ENCODE results near the gene PSMB1. TPM values are rescaled to one million over a fixed set of nuclear protein-coding genes. Genes with fewer than 3 reads are reported as not detected.

PSMB1 gene
- total and polyA plus RNA-seq, 9 of the 15 experiments (the other 6 are each of a cell fraction or from before 2014, with no cell fraction given), result 447 to 2,953 (median 884) TPM

DNA sequence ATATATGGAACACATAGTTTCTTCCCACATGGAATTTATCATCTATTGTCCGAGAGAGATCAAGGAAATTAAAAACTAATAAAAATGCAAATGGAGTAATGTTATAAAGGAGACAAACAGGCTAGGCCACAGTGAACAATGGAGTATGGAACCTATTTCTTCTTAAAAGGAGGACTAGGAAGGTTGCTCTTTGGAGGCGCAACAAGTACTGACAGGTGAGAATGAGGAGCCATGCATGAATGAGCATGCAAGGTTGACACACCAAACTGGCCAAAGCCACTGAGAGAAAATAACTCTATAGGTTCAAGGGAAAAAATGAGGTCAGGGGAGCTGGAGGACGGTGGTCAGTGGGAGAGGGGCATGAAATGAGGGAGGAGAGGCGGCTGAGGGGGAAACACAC lies 40.9 kb downstream of the PSMB1 start:
- ChIA-PET CTCF (ENCODE audit: low intra/inter-chr PET ratio) (no interaction called here), POLR2A (no interaction called here)
- Histone ChIP-seq H3K4me1 (replicated peaks in 1 of 2; ENCODE audit: control insufficient read depth in 2 of 2, insufficient read depth in 2 of 2, low read length in 2 of 2) (peaks cover 0 to 4% of the 10 kb centered on the region in 2 experiments; a peak in 2 of 5 replicates), H3K79me2 (ENCODE audit: control insufficient read depth, insufficient read depth, low read length) (no peaks in the 10 kb centered on the region), H3K4me2 (ENCODE audit: insufficient read depth, low read length) (no peak overlapping the region), H3K27me3 (ENCODE audit: control insufficient read depth in 2 of 2, insufficient read depth in 2 of 2, low read length in 2 of 2) (peaks cover 10 to 11% of the 10 kb centered on the region in 2 experiments; a peak in 4 of 5 replicates), H3K27ac (ENCODE audit: extremely low read depth, low read depth, low read length) (no peak overlapping the region), H3K9me1 (ENCODE audit: control insufficient read depth, insufficient read depth, low read length) (no peaks in the 10 kb centered on the region), H3K4me3 (no peak overlapping the region), H2AFZ (ENCODE audit: low read depth, low read length) (no peak overlapping the region), H3K9me3 (replicated peaks; ENCODE audit: control insufficient read depth, insufficient read depth, low read depth, low read length) (no peaks in the 10 kb centered on the region), H4K20me1 (replicated peaks; ENCODE audit: control insufficient read depth, insufficient read depth, low read length) (no peaks in the 10 kb centered on the region), H3K9ac (ENCODE audit: insufficient read depth in 1 of 2, low read depth in 2 of 2, low read length in 2 of 2) (no peak overlapping the region), H3K36me3 (ENCODE audit: control insufficient read depth, insufficient read depth, low read length) (no peaks in the 10 kb centered on the region)
- in situ Hi-C loops (cut with MboI) (loop anchor here (10.0 kb wide), 2 partner anchors 677 to 1617 kb away; no protein-coding TSS in a partner anchor), intact Hi-C loops (cut with micrococcal nuclease) (loop anchor here (10.0 kb wide), 2 partner anchors 217 to 287 kb away; partner anchors contain the start of gene DLL1)
- FAIRE-seq (no peak), DNase-seq (ENCODE audit: extremely low read depth in 1 of 4, low spot score in 3 of 4) (no peak), ATAC-seq (no peak)
- BruUV-seq (replicated peaks), result no TSS peak
- WGBS (ENCODE audit: insufficient coverage, low coverage, missing lambda C conversion rate), result 0% methylated on average over 4 of the region's 4 CpGs
- TF ChIP-seq PHF20 (IDR thresholded peaks at IDR 0.05; ENCODE audit: partially characterized antibody) (no peak), ZNF224 (CRISPR knock-in tag; IDR thresholded peaks at IDR 0.05) (no peak), ZNF785 (CRISPR knock-in tag; IDR thresholded peaks at IDR 0.05) (no peak), SIN3B (IDR thresholded peaks at IDR 0.05; ENCODE audit: low read depth) (no peak), NCOA6 (IDR thresholded peaks at IDR 0.05) (no peak), MEIS2 (IDR thresholded peaks at IDR 0.05; ENCODE audit: partially characterized antibody) (no peak), ESRRA (IDR thresholded peaks at IDR 0.05; ENCODE audit: borderline replicate concordance, low read depth) (no peak), ZBTB1 (CRISPR knock-in tag; IDR thresholded peaks at IDR 0.05; ENCODE audit: borderline replicate concordance, low read depth) (no peak), MAFK (IDR thresholded peaks at IDR 0.05; ENCODE audit: low read length) (no peak), ZNF140 (CRISPR knock-in tag; IDR thresholded peaks at IDR 0.05) (no peak)
- TF ChIP-seq, protein P1, sequence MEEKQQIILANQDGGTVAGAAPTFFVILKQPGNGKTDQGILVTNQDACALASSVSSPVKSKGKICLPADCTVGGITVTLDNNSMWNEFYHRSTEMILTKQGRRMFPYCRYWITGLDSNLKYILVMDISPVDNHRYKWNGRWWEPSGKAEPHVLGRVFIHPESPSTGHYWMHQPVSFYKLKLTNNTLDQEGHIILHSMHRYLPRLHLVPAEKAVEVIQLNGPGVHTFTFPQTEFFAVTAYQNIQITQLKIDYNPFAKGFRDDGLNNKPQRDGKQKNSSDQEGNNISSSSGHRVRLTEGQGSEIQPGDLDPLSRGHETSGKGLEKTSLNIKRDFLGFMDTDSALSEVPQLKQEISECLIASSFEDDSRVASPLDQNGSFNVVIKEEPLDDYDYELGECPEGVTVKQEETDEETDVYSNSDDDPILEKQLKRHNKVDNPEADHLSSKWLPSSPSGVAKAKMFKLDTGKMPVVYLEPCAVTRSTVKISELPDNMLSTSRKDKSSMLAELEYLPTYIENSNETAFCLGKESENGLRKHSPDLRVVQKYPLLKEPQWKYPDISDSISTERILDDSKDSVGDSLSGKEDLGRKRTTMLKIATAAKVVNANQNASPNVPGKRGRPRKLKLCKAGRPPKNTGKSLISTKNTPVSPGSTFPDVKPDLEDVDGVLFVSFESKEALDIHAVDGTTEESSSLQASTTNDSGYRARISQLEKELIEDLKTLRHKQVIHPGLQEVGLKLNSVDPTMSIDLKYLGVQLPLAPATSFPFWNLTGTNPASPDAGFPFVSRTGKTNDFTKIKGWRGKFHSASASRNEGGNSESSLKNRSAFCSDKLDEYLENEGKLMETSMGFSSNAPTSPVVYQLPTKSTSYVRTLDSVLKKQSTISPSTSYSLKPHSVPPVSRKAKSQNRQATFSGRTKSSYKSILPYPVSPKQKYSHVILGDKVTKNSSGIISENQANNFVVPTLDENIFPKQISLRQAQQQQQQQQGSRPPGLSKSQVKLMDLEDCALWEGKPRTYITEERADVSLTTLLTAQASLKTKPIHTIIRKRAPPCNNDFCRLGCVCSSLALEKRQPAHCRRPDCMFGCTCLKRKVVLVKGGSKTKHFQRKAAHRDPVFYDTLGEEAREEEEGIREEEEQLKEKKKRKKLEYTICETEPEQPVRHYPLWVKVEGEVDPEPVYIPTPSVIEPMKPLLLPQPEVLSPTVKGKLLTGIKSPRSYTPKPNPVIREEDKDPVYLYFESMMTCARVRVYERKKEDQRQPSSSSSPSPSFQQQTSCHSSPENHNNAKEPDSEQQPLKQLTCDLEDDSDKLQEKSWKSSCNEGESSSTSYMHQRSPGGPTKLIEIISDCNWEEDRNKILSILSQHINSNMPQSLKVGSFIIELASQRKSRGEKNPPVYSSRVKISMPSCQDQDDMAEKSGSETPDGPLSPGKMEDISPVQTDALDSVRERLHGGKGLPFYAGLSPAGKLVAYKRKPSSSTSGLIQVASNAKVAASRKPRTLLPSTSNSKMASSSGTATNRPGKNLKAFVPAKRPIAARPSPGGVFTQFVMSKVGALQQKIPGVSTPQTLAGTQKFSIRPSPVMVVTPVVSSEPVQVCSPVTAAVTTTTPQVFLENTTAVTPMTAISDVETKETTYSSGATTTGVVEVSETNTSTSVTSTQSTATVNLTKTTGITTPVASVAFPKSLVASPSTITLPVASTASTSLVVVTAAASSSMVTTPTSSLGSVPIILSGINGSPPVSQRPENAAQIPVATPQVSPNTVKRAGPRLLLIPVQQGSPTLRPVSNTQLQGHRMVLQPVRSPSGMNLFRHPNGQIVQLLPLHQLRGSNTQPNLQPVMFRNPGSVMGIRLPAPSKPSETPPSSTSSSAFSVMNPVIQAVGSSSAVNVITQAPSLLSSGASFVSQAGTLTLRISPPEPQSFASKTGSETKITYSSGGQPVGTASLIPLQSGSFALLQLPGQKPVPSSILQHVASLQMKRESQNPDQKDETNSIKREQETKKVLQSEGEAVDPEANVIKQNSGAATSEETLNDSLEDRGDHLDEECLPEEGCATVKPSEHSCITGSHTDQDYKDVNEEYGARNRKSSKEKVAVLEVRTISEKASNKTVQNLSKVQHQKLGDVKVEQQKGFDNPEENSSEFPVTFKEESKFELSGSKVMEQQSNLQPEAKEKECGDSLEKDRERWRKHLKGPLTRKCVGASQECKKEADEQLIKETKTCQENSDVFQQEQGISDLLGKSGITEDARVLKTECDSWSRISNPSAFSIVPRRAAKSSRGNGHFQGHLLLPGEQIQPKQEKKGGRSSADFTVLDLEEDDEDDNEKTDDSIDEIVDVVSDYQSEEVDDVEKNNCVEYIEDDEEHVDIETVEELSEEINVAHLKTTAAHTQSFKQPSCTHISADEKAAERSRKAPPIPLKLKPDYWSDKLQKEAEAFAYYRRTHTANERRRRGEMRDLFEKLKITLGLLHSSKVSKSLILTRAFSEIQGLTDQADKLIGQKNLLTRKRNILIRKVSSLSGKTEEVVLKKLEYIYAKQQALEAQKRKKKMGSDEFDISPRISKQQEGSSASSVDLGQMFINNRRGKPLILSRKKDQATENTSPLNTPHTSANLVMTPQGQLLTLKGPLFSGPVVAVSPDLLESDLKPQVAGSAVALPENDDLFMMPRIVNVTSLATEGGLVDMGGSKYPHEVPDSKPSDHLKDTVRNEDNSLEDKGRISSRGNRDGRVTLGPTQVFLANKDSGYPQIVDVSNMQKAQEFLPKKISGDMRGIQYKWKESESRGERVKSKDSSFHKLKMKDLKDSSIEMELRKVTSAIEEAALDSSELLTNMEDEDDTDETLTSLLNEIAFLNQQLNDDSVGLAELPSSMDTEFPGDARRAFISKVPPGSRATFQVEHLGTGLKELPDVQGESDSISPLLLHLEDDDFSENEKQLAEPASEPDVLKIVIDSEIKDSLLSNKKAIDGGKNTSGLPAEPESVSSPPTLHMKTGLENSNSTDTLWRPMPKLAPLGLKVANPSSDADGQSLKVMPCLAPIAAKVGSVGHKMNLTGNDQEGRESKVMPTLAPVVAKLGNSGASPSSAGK (IDR thresholded peaks at IDR 0.05), result no peak
- TF ChIP-seq, protein P2, sequence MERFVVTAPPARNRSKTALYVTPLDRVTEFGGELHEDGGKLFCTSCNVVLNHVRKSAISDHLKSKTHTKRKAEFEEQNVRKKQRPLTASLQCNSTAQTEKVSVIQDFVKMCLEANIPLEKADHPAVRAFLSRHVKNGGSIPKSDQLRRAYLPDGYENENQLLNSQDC (CRISPR knock-in tag; IDR thresholded peaks at IDR 0.05), result no peak

Data from K562 (cell line).